GM19099 (cell line): ENCODE data around the gene IDS.

ENCODE experiments used
- POLR2A ChIP-seq: IDR thresholded peaks from 3 replicates; pipeline ENCODE4 v1.6.1; 2011; ENCODE audit warnings: low read depth; ENCODE audit not compliant: insufficient read length; ENCODE audit errors: extremely low read depth

Gene IDS

GRCh38 chrX:149458586-149458985, 46.5 kb downstream of the IDS start:
- no peak for TF ChIP-seq POLR2A

GRCh38 chrX:149456476-149457245, 48.4 kb downstream of the IDS start:
- no peak for TF ChIP-seq POLR2A

- no peak for TF ChIP-seq POLR2A
Measured at GRCh38 chrX:149455934-149456333, 49.2 kb downstream of the IDS start.

- no peak for TF ChIP-seq POLR2A
Measured at GRCh38 chrX:149453906-149454822, 50.9 kb downstream of the IDS start.

GRCh38 chrX:149453030-149453429, 52.1 kb downstream of the IDS start:
- TF ChIP-seq POLR2A = no peak

- TF ChIP-seq POLR2A = no peak
Measured at GRCh38 chrX:149433451-149433850, 71.7 kb downstream of the IDS start.

GRCh38 chrX:149433051-149433450, 72.1 kb downstream of the IDS start:
- no peak for TF ChIP-seq POLR2A
